Ovary (tissue), 9 donors: ENCODE measurements around the gene RGMA. TPM values are rescaled to one million over a fixed set of nuclear protein-coding genes. Genes with fewer than 3 reads are reported as not detected.

Experiments used
- DNase-seq, 5 donors: peaks; one replicate each; pipeline ENCODE4 v3.0.0-alpha.2; 2019 to 2020
- H3K27ac ChIP-seq, 2 donors: fragments of 200-600 bp; one replicate each; pipeline versions ENCODE4 v1.5.1 to v1.8.0; 2019 to 2022
- H3K27me3 ChIP-seq: fragments of 200-600 bp; one replicate; pipeline ENCODE4 v1.8.0; 2022
- H3K36me3 ChIP-seq: fragments of 200-600 bp; sonication (generic); one replicate; pipeline ENCODE4 v1.5.1; 2019
- H3K4me1 ChIP-seq: one replicate; pipeline ENCODE4 v1.8.1; 2013; ENCODE audit warnings: mild to moderate bottlenecking, moderate library complexity; ENCODE audit not compliant: insufficient read depth
- H3K4me3 ChIP-seq: fragments of 200-600 bp; sonication (generic); one replicate; pipeline ENCODE4 v1.5.1; 2017
- H3K9me3 ChIP-seq, 2 donors: fragments of 200-600 bp in 1 of 2; sonication (generic) in 1 of 2; one replicate each; pipeline versions ENCODE4 v1.5.1 to v1.8.1; 2013 to 2019; ENCODE audit warnings: mild to moderate bottlenecking in 1 of 2, moderate library complexity in 1 of 2
- EP300 ChIP-seq: sonication (generic); formaldehyde crosslinking; IDR thresholded peaks from one replicate; pipeline ENCODE4 v1.6.1; 2017; ENCODE audit warnings: antibody characterized with exemption
- POLR2A ChIP-seq: fragments of 450-650 bp; IDR thresholded peaks from one replicate; pipeline ENCODE4 v1.6.1; 2017; ENCODE audit warnings: antibody characterized with exemption, mild to moderate bottlenecking, moderate library complexity
- WGBS, 3 donors: extraction: QIAGEN DNeasy Blood & Tissue Kit in 1 of 3; methylation state at CpG; one replicate each; pipeline versions ENCODE4 v1.1.5 to v1.1.7; 2013 to 2017; 5-methylcytosine and 5-hydroxymethylcytosine counted together
- intact Hi-C, 4 donors: fragments of 100-400 bp; cut with DNase I; formaldehyde crosslinking; loops; one replicate each; pipeline versions ENCODE4 v1.11.0 to v1.15.1; 2022 to 2023
- polyA plus RNA-seq, 2 donors: library from polyadenylated mRNA; stranded (reverse); fragments of 200-250 nt in 1 of 2; fragments of 350-450 nt in 1 of 2; fragmentation: Illumina TruSeq in 1 of 2; extraction: RNeasy Lipid Tissue Mini Kit (QIAGEN cat#74804) in 1 of 2; gene quantifications; one replicate each; pipeline ENCODE4 v1.2.3, GENCODE V29; 2013 to 2014
- total RNA-seq, 7 donors: library from RNA; depleted of rRNA in 2 of 7; stranded (reverse); fragments of >200 nt in 2 of 7; fragmentation: NEBNext Ultra II Directional in 3 of 7; extraction: Animal tissue kit (Norgen Biotek cat#: 25700) in 3 of 7; gene quantifications; one replicate each; pipeline versions ENCODE4 v1.1.0 to v1.2.4, GENCODE V29; 2016 to 2023
- TF ChIP-seq, protein P1 (sequence below), 3 donors: fragments of 450-650 bp in 2 of 3; fragments of 200-600 bp in 1 of 3; IDR thresholded peaks; one replicate each; pipeline versions ENCODE4 v1.5.1 to v1.8.0; 2016 to 2022; ENCODE audit warnings: antibody characterized with exemption in 3 of 3, mild to moderate bottlenecking in 1 of 3
- donor health status: DM: no; HTN: no; CAD: no; lungs with moderate emphysema.
- donor health status: DM: no; HTN: no; CAD: no.
- donor health status: Bipolar disorder and iron deficiency.
- donor health status: DM: yes; HTN: yes; CAD: no.
- donor health status: DM: no; HTN: no; CAD: no.
- donor health status: DM: yes; HTN: yes; CAD: no.

The RGMA gene
- total and polyA plus RNA-seq, 9 donors, result 2.8 to 47.6 (median 31.6) TPM

DNA sequence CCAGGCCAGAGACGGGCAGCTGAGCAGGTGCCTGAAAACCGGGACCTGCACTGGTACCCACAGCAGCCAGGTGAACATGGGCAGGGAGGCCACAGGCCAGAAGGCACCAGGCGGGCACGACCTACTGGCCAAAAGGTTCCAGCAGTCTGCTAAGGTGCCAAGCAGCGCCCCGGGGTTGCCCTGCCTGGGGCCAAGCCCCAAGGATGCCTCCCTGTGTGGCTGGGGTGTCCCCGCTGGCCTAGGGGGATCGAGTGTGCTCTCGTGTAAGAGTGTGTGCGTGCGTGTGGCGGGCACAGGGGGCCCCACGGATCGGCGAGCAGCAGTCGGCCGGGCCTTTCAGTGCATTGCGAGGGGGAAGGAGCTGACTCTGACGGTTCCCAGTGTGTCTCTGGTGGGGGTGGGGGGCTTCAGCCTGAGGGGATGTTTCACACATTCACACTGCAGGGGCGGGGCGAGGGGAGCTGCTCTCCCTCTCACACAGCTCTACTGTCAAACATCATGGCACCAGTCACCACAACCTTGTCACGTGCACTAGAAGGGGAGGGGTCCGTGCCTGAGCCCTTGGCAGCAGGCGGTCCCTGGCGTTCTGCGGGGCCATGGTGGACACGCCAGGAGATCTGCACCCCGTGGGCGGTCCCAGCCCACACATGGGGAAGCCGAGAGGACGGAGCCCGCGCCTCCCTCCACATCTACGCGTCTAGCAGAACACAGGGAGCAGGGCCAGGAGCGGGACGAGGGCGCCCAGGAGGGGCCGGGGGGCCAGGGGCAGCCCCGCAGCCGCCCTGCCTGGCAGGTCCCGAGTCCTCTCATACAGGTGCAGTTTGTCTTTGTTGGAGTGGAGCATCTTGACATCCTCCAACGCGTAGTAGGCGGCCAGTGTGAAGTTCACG lies 44.5 kb downstream of the RGMA start:
- Histone ChIP-seq H3K4me3 (no peak overlapping the region), H3K4me1 (no peaks in the 10 kb centered on the region), H3K27me3 (no peaks in the 10 kb centered on the region), H3K27ac (no peak overlapping the region), H3K36me3 (no peaks in the 10 kb centered on the region), H3K9me3 (no peaks in the 10 kb centered on the region)
- no peak for DNase-seq
- TF ChIP-seq POLR2A (no peak), EP300 (no peak)
- TF ChIP-seq, protein P1, sequence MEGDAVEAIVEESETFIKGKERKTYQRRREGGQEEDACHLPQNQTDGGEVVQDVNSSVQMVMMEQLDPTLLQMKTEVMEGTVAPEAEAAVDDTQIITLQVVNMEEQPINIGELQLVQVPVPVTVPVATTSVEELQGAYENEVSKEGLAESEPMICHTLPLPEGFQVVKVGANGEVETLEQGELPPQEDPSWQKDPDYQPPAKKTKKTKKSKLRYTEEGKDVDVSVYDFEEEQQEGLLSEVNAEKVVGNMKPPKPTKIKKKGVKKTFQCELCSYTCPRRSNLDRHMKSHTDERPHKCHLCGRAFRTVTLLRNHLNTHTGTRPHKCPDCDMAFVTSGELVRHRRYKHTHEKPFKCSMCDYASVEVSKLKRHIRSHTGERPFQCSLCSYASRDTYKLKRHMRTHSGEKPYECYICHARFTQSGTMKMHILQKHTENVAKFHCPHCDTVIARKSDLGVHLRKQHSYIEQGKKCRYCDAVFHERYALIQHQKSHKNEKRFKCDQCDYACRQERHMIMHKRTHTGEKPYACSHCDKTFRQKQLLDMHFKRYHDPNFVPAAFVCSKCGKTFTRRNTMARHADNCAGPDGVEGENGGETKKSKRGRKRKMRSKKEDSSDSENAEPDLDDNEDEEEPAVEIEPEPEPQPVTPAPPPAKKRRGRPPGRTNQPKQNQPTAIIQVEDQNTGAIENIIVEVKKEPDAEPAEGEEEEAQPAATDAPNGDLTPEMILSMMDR (IDR thresholded peaks at IDR 0.05), result no peak
- WGBS, 3 donors, result 85 to 87% (median 86%) methylated on average over 34 to 46 of the region's 46 CpGs
- intact Hi-C loops, result no loop called here

DNA sequence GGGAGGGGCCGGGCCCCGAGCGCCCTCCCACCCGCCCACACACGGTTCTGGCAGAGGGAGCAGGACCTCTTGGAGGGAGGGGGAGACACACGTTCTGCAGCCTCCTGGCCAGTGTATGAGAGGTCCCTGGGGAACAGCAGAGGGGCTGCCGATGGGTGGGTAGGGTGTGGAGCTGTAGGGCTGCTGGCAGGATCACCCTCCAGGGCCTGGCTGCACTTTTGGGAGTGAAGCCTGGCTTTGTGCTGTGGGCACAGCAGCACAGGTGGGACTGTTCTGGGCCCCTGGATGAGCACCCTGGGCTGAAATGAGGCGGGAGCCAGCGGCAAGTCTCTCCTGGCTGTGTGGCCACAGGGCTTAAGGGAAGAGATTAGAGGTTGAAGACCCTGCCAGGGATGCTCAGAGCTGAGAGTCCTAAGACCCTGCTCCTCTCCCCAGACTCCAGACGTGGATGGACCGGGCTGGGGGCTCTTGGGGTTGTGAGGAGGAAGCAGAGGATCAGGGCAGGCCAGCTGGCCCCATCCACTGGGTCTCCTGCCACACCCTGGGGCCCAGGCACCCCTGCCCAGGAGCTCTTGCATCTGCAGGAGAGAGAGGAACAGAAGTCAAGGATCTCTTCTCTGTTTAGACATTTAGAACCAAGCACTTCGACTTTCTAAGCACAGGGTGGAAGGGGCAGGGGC lies 45.2 kb downstream of the RGMA start:
- DNase-seq, result peak in 1 of 5 donors; percentile 34
- Histone ChIP-seq H3K27ac (no peak overlapping the region), H3K4me1 (no peaks in the 10 kb centered on the region), H3K27me3 (no peaks in the 10 kb centered on the region), H3K36me3 (no peaks in the 10 kb centered on the region), H3K4me3 (no peak overlapping the region), H3K9me3 (no peaks in the 10 kb centered on the region)
- intact Hi-C loops, result no loop called here
- 30 to 34% (median 32%) methylated on average over 12 of the region's 12 CpGs for WGBS, 3 donors
- TF ChIP-seq, protein P1 (IDR thresholded peaks at IDR 0.05), result no peak
- TF ChIP-seq EP300 (no peak), POLR2A (no peak)

DNA sequence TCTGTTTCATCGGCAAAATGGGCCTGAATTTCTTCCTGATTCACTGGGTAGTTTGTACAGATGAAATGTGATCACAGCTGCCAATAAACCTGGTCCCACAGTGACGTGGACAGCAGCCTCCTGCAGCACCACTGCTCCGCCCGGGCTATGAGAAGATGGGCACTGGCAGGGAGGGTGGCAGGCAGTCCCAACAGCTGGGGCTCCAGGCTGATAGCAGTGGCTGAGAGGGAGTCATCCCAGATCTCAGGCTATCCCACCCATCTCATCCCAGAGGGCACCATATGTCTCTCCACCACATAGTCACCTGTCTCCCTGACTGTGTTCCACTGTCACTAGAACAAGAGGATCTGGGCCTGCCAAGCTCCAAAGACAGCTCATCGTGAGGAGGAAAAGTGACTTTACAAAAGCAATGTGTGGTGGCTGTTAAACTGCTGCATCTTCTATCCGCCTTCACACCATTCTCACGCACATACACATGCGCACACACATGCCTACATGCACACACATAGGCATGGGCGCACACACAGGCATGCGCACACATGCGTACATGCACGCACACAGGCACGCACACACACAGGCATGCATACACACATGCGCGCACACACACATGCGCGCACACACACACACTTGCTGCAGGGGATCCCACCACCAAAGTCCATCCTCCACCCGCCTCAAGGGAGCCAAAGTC lies 46.2 kb downstream of the RGMA start:
- TF ChIP-seq POLR2A (no peak), EP300 (no peak)
- TF ChIP-seq, protein P1 (IDR thresholded peaks at IDR 0.05), result no peak
- Histone ChIP-seq H3K27me3 (no peaks in the 10 kb centered on the region), H3K36me3 (no peaks in the 10 kb centered on the region), H3K4me1 (no peaks in the 10 kb centered on the region), H3K4me3 (no peak overlapping the region), H3K27ac (no peak overlapping the region), H3K9me3 (no peaks in the 10 kb centered on the region)
- intact Hi-C loops, result no loop called here
- 85 to 87% (median 86%) methylated on average over 18 of the region's 18 CpGs for WGBS, 3 donors
- peak in 2 of 5 donors; percentile 7 to 25 for DNase-seq

DNA sequence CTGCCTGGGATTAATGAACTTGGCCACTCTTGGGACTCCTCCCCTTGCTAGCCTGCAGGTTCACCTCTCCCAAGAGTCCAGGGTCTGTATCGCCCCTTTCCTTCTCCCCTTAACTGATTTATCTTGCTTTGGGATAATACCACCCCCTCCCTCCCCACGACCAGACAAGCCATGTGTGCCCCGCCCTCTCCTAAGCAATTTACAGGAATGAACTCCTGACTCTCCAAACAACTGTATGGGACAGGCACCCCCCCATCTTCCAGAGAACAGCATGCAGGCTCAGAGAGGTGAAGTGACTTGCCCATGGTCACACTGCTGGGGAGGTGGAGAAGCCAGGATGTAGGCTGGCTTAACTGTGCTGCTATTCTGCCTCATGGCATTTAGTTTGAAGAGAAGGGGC lies 46.8 kb downstream of the RGMA start:
- DNase-seq, result peak in 1 of 5 donors; percentile 12
- WGBS, 3 donors, result 56 to 68% (median 57%) methylated on average over 3 of the region's 3 CpGs
- Histone ChIP-seq H3K27ac (no peak overlapping the region), H3K36me3 (no peaks in the 10 kb centered on the region), H3K9me3 (no peaks in the 10 kb centered on the region), H3K27me3 (no peaks in the 10 kb centered on the region), H3K4me1 (peaks cover 2% of the 10 kb centered on the region), H3K4me3 (no peak overlapping the region)
- TF ChIP-seq, protein P1 (IDR thresholded peaks at IDR 0.05), result no peak
- no peak for TF ChIP-seq EP300
- no peak for TF ChIP-seq POLR2A
- intact Hi-C loops, result no loop called here
